ENCODE results near the gene CPOX. TPM values are rescaled to one million over a fixed set of nuclear protein-coding genes. Genes with fewer than 3 reads are reported as not detected.

The CPOX gene
- total RNA-seq, 1 experiment from 2014 or later = 94.6 TPM

- no peak for DNase-seq (ENCODE audit: low read depth)
These were observed 2.7 kb upstream of the CPOX start for GRCh38 chr3:98596087-98596486.

DNA sequence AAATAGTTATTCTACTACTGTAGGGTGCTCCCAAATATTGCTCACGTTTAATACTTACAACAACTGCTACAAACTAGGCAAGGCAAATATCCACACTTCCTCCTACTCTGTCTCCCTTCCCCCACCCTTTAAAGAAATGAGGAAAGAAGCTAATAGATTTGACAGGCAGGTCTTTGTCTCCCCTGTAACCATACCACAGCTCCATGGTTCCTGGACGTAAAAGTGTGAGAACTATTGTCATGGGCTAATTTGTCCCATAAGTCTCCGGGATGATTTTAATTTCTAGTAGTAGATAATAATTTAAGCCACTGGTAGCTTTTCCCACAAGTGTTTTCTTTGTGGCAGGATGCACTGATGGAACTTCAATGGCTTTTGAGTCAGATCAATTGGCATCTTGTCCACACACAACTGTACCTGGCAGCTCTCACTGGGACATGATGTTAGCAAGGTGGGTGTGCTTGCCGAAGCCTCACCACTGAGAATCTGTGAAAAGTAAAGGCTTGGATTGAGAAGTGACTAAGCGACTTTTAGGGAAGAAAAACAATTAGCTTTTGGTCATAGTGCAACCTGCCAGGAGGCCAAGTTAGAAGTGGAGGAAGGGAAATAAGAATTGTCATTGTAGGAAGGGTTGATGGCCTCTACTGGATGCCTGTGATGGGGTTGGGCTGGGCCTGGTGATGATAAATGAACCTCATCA lies 1.4 kb upstream of the CPOX start:
- no peak for DNase-seq (ENCODE audit: low read depth)

DNA sequence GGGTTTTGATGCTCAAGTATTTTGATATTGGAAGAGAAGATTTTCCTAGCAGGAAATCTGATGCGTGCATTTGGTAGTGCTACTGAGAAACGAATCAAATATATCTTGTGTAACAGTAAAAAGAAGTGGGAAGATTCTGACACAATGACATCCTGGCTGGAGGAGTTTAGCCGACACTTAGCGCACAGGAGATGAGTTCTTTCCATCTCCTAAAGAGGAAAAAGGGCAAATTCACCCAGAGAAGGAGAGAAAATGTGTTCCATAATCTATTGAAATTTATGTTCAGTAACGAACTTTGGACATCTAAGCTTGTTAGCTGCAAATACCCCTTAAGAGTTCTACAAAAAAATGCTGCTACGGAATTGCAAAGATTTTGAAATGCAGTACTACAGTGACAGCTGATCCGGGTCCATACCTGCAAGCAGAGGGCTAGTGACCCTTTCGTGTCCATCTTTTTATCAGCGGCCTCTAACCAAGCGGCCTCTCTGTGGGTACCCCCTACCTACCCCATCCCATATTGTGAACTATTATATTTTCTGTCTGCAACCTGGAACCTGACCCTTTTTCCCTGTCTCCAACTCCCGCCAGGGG lies 971 bp downstream of the CPOX start:
- no peak for DNase-seq (ENCODE audit: low read depth)

DNA sequence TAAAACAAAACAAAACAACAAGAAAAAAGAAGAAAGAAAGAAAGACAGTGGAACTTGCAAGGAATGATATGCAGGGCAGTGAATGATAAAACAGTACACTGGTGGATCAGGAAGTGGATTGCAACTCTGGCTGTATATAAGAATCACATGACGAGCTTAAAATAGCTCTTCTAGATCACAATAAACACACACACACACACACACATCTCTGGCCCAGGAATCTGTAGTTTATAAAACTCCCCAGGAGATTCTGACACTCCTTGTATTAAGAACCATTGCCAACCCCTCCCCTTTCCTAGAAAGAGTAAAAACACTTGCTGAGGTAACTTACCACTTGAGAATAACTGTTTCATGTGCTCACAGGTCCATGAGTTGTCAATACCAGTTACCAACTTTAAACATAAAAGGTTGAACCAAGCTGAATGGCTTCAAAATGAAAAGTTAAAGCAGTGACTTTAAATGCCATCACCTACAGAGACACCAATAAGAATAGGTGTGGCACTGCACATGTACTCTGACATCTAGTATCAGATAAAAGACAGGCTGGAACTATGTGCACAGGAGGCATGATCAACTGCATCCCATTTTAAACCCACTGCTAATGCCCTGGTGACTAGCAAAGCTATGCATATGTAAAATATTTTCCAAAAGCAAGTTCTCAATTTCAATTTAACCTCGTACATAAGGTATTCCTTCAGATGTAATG lies 3.9 kb downstream of the CPOX start:
- DNase-seq (ENCODE audit: low read depth) = peak; percentile 42

GRCh38 chr3:98588065-98588464 lies 5.3 kb downstream of the CPOX start:
- DNase-seq (ENCODE audit: low read depth) = peak; percentile 46

GRCh38 chr3:98587654-98588053 lies 5.8 kb downstream of the CPOX start:
- no peak for DNase-seq (ENCODE audit: low read depth)

DNA sequence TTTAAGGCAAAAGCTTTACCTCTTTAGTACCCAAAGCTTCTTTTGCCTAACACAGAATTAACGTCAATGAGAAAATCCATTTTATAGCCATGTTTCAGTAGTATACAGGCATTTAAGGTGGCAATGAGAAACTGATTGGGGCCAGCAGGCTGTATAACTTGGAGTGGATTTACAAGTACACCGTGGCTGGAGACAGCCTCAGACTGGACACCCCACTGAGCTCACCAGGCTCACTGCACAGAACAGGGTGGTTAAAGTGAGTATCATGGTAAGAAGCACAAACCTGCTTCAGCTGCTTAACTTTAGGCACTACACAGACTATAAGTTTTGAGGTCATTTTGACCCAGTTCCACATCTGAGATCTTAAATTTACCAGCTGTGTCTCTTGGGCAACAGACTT lies 8.9 kb downstream of the CPOX start:
- DNase-seq (ENCODE audit: low read depth) = no peak

- no peak for DNase-seq (ENCODE audit: low read depth)
These were observed 9.6 kb downstream of the CPOX start for GRCh38 chr3:98583766-98584165.

GRCh38 chr3:98582042-98582441 lies 11.4 kb downstream of the CPOX start:
- no peak for DNase-seq (ENCODE audit: low read depth)

DNA sequence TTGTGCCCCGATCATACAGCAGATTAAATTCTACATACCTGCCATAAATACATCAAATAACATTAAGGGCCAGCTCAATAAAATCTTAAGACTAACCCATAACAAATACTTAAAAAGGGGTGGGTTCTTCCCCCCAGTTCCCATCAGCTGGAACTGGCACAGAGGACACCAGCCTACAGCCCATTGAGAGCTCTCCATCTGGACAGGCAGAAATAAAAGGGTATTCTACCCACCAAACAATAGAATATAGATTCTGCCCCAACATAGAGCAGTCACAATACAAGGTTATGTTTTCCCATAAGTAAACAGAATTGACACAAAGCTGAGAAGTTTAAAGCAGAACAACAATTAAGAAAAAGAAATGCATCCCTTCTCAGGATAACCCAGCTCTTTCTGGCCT lies 11.9 kb downstream of the CPOX start:
- DNase-seq (ENCODE audit: low read depth) = no peak

- DNase-seq (ENCODE audit: low read depth) = no peak
These were observed 12.7 kb downstream of the CPOX start for GRCh38 chr3:98580401-98581386.

DNA sequence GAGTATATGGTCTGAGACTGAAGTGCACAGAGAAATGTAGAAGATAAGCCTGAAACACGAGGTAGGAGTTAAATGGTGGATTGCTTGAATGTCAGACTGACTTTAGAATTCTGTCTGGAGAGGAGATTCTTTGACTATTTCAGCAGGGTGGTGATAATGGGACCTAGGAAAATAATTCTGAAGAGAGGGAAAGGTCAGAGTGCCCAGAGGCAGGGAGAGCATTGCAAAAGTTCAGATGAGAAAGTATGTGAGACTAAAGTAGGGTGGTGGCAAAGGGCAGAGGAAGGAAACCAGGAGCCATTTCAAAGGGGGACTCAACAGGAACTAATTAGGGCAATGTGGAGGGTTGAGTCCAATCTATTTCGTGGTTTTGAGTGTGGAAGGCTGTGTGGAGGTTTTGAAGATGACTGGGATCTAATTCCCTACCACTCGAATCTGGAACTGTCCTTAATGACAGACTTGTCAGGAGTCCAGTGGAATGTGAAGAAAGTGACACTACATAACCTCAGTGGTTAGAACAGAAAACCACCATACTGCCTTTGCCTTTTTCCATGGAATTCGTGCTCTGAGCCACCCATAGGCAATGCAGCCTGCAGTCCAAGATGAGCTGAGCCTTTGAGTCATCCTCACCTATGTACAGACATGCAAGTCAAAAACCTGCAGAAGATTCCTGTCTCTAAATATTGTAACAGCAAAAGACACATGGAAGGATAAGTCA lies 16.1 kb downstream of the CPOX start:
- peak; percentile 96 for DNase-seq (ENCODE audit: low read depth)

- DNase-seq (ENCODE audit: low read depth) = no peak
These were observed 19.3 kb downstream of the CPOX start for GRCh38 chr3:98574132-98574531.

GRCh38 chr3:98573181-98573728 lies 20.2 kb downstream of the CPOX start:
- DNase-seq (ENCODE audit: low read depth) = peak; percentile 78

GRCh38 chr3:98568402-98568801 lies 25.0 kb downstream of the CPOX start:
- no peak for DNase-seq (ENCODE audit: low read depth)

DNA sequence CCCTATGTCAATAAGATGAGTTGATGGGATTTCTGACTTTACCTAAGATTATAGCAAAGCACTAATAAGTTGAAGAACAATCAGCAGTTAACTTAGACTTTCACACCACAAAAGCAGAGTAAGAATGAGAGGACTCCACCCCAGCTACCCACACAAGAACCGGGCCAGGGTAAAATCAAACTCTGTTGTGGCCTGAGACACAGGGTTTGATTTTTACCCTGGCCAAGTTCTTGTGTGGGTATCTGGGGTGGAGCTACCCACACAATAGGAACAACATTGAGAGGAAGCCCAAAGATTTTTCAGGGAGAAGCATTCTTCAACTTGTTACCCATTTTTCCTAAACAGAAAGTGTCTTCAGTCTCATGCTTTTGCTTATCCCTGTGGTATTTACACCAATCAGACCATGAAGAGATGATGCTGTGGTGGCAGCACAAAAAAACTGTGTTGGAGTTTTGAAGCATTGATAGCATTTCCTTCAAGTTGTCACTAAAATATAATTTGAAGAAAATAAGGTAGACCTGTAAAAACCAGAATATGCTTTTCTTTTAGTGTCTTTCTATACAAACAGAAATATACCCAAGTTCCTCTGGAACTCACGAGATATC lies 25.6 kb downstream of the CPOX start:
- DNase-seq (ENCODE audit: low read depth) = no peak

DNA sequence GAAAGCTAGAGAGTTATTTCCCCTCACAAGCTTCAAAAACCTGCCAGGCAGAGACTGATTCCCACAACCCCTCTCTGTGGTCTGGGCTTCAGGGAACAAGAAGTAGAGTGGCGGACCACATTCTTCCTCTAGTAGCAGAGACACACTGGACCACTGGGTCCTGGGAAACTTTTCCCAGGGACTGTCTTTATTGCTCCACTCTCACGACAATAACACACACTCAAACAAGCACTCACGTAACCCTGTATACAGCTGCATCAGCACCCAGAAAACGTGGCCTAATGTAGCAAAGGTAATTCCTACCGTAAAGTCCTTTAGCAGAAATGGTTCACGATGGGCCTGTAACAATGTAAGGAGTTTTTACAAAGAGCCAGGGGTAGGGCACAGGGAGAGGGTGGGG lies 27.6 kb downstream of the CPOX start:
- DNase-seq (ENCODE audit: low read depth) = peak; percentile 42

- peak; percentile 79 for DNase-seq (ENCODE audit: low read depth)
These were observed 28.2 kb downstream of the CPOX start for GRCh38 chr3:98565237-98565643.

DNA sequence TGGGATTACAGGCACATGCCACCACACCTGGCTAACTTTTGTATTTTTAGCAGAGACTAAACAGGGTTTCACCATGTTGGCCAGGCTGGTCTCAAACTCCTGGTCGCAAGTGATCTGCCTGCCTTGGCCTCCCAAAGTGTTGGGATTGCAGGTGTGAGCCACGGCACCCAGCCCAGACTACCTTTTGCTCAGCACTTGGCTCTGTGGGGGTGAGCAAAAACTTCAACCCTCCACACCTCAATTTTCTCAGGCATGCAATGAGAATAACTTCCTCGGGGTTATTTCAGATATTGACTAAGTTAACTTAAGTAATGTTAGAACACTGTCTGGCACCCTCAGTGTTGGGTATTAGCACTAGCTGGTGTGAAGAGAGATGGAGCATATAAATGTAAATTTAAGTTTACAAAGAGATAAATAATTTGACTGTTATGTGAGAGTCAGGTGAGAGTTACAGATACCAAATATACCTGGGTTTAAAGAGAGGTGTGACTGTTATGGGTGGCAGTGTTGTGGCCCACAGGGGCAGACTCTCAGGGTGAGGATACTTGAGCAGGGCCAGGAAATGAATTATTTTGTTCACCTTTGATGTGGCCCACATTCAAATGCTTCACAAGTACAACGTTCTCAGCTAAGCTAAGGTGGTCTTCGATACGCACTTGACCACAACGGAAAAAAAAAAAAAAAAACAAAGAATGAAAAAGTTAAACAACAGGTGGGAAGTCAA lies 29.0 kb downstream of the CPOX start:
- DNase-seq (ENCODE audit: low read depth) = no peak
